HCT116 (cell line): ENCODE results near the gene HNRNPH1. TPM values are rescaled to one million over a fixed set of nuclear protein-coding genes. Genes with fewer than 3 reads are reported as not detected.
"Not testable (repeated sequence)": the region's sequence is repeated elsewhere in the genome, so short reads cannot be mapped to it uniquely, and the experiment has no call there.

ENCODE experiments used
- ATAC-seq: fragments of 200-7000 bp; cut with Tn5 transposase; 2 replicates; pipeline ENCODE4 v1.9.1; 2020; ENCODE audit warnings: mild to moderate bottlenecking, moderate library complexity
- BruUV-seq: library from RNA; stranded (reverse); fragments of 400-500 nt; replicated peaks from 2 replicates; lab custom pipeline; 2021; lab: Mats Ljungman, UMichigan
- CTCF ChIA-PET: fragments of 300-600 bp; sonication (Branson Sonifier 250); formaldehyde crosslinking; loops from one replicate; lab custom pipeline; 2021; ENCODE audit warnings: antibody characterized with exemption; lab: Charles Lee
- POLR2A ChIA-PET: fragments of 300-600, 350-600 bp; sonication (Branson Sonifier 250); formaldehyde crosslinking; loops from one replicate; lab custom pipeline; 2021; ENCODE audit warnings: antibody characterized with exemption; lab: Charles Lee
- RAD21 ChIA-PET, 2 experiments: fragments of 300-600 bp; sonication (Branson Sonifier 250); formaldehyde crosslinking; loops; one replicate each; lab custom pipeline; 2023; ENCODE audit warnings: low total read pairs in 2 of 2; ENCODE audit not compliant: uncharacterized antibody in 2 of 2, unreplicated experiment in 2 of 2, low non-redundant PET in 1 of 2; lab: Charles Lee
- DNase-seq: peaks from one replicate; pipeline ENCODE4 v3.0.0-alpha.2; 2010; ENCODE audit warnings: low read depth, low spot score
- H2AFZ ChIP-seq: fragments of 200-600 bp; shearing (Covaris generic), sonication (generic); 2 replicates; pipeline ENCODE4 v1.6.1; 2017; ENCODE audit warnings: low read depth, mixed run types, mixed read lengths, antibody characterized with exemption, low read length; ENCODE audit not compliant: poor library complexity, severe bottlenecking
- H3K27ac ChIP-seq: 2 replicates; pipeline ENCODE4 v1.5.1; 2012; ENCODE audit warnings: low read depth, low read length
- H3K27me3 ChIP-seq: fragments of 200-600 bp; sonication (generic); 2 replicates; pipeline ENCODE4 v1.6.1; 2016; ENCODE audit warnings: mixed run types, low read length, mixed read lengths; ENCODE audit not compliant: insufficient read depth
- H3K36me3 ChIP-seq, 2 experiments: fragments of 200-500 bp in 1 of 2; fragments of 200-600 bp in 1 of 2; sonication (Bioruptor generic) in 1 of 2; sonication (generic) in 1 of 2; 2 replicates each; pipeline versions ENCODE4 v1.5.1 to v1.6.1; 2014 to 2016; ENCODE audit warnings: low read length in 2 of 2, inconsistent platforms in 1 of 2, mixed read lengths in 1 of 2, mixed run types in 1 of 2; ENCODE audit not compliant: insufficient read depth in 2 of 2, control insufficient read depth in 1 of 2
- H3K4me1 ChIP-seq, 2 experiments: fragments of 200-600 bp in 1 of 2; sonication (generic) in 1 of 2; 2 replicates each; pipeline versions ENCODE4 v1.5.1 to v1.6.1; 2012 to 2017; ENCODE audit warnings: low read length in 2 of 2, inconsistent platforms in 1 of 2, mild to moderate bottlenecking in 1 of 2, mixed read lengths in 1 of 2, mixed run types in 1 of 2, moderate library complexity in 1 of 2; ENCODE audit not compliant: insufficient read depth in 2 of 2, control insufficient read depth in 1 of 2
- H3K4me2 ChIP-seq: fragments of 200-600 bp; sonication (generic); 2 replicates; pipeline ENCODE4 v1.6.1; 2017; ENCODE audit warnings: mixed run types, low read length, mixed read lengths
- H3K4me3 ChIP-seq, 2 experiments: fragments of 200-600 bp in 1 of 2; sonication (generic) in 1 of 2; replicated peaks in 1 of 2; 2 replicates each; pipeline ENCODE4 v1.5.1; 2011 to 2016; ENCODE audit warnings: low read length in 2 of 2, control low read depth in 1 of 2, low read depth in 1 of 2, mild to moderate bottlenecking in 1 of 2, mixed read lengths in 1 of 2, mixed run types in 1 of 2
- H3K79me2 ChIP-seq: fragments of 200-600 bp; sonication (generic); 2 replicates; pipeline ENCODE4 v1.6.1; 2017; ENCODE audit warnings: mild to moderate bottlenecking, mixed run types, low read length, moderate library complexity, mixed read lengths; ENCODE audit not compliant: insufficient read depth
- H3K9ac ChIP-seq: fragments of 200-600 bp; sonication (generic); 2 replicates; pipeline ENCODE4 v1.6.1; 2016; ENCODE audit warnings: low read length, mixed read lengths
- H3K9me2 ChIP-seq: fragments of 200-600 bp; sonication (generic), shearing (Covaris generic); 2 replicates; pipeline ENCODE4 v1.6.1; 2017; ENCODE audit warnings: mixed run types, mild to moderate bottlenecking, moderate library complexity; ENCODE audit not compliant: insufficient read depth
- H3K9me3 ChIP-seq, 2 experiments: fragments of 200-500 bp in 1 of 2; fragments of 200-600 bp in 1 of 2; sonication (Bioruptor generic) in 1 of 2; sonication (generic) in 1 of 2; 2 replicates each; pipeline ENCODE4 v1.6.1; 2014 to 2017; ENCODE audit warnings: low read length in 2 of 2, mixed read lengths in 2 of 2, inconsistent platforms in 1 of 2, low read depth in 1 of 2, mild to moderate bottlenecking in 1 of 2, mixed run types in 1 of 2, moderate library complexity in 1 of 2; ENCODE audit not compliant: control insufficient read depth in 1 of 2, insufficient read depth in 1 of 2
- H4K20me1 ChIP-seq: fragments of 200-600 bp; sonication (generic), shearing (Covaris generic); 2 replicates; pipeline ENCODE4 v1.6.1; 2017; ENCODE audit warnings: mixed run types, mild to moderate bottlenecking, moderate library complexity; ENCODE audit not compliant: insufficient read depth
- ATF3 ChIP-seq: IDR thresholded peaks from 2 replicates; pipeline ENCODE4 v1.6.1; 2012
- ELF1 ChIP-seq: IDR thresholded peaks from 2 replicates; pipeline ENCODE4 v1.6.1; 2012; ENCODE audit warnings: low read depth, borderline replicate concordance
- ZNF274 ChIP-seq: fragments of 200-500 bp; sonication (Bioruptor generic); IDR thresholded peaks from 2 replicates; pipeline ENCODE4 v1.6.1; 2014; ENCODE audit warnings: mild to moderate bottlenecking, low read depth, low read length, inconsistent platforms
- intact Hi-C: fragments of 100-400 bp; cut with micrococcal nuclease; formaldehyde crosslinking; loops from 2 replicates; pipeline ENCODE4 v1.10.0; 2022
- total RNA-seq: library from RNA; stranded (reverse); gene quantifications from one replicate; pipeline ENCODE4 v1.2.1, GENCODE V29; 2021; ENCODE audit not compliant: unreplicated experiment

The HNRNPH1 gene
- total RNA-seq, 1 experiment from 2014 or later, result 788 TPM

DNA sequence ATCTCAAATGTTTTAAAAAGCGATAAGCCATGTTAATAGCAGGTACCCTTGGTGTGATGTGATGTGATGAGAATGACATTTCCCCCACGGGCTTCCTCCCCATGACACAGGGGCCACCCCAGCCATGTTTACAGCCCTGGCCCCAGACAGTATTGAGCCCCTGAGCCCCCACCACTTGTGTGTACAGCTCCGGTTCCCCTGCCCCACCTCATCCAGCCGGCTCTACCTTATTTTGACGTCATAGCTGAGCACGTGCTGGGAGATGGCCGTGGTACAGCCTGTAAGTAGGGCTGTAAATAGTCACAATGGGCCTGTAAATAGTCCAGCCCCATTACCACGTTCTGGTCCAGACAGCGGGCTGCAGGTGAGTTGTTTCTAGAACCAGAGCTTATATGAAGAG, 24.9 kb upstream of the HNRNPH1 start:
- Histone ChIP-seq H3K9ac (no peak overlapping the region), H3K4me1 (no peaks in the 10 kb centered on the region), H3K9me3 (no peaks in the 10 kb centered on the region), H3K79me2 (no peaks in the 10 kb centered on the region), H3K27ac (no peak overlapping the region), H2AFZ (no peak overlapping the region), H4K20me1 (no peaks in the 10 kb centered on the region), H3K4me2 (no peak overlapping the region), H3K4me3 (no peak overlapping the region), H3K27me3 (no peaks in the 10 kb centered on the region), H3K9me2 (no peaks in the 10 kb centered on the region), H3K36me3 (no peaks in the 10 kb centered on the region)
- no peak for ATAC-seq
- ChIA-PET POLR2A (no interaction called here), RAD21 (no interaction called here), CTCF (no interaction called here)
- intact Hi-C loops, result no loop called here
- no peak for DNase-seq
- TF ChIP-seq ELF1, result no peak
- no peak for TF ChIP-seq ZNF274
- no peak for TF ChIP-seq ATF3
- BruUV-seq, result no TSS peak

- H3K9me3 ChIP-seq, H3K79me2 ChIP-seq, POLR2A ChIA-PET, H3K4me2 ChIP-seq, intact Hi-C loops, H3K9me2 ChIP-seq, H3K4me3 ChIP-seq, H4K20me1 ChIP-seq, BruUV-seq, CTCF ChIA-PET, RAD21 ChIA-PET, H3K4me1 ChIP-seq, H2AFZ ChIP-seq, H3K36me3 ChIP-seq, DNase-seq, H3K9ac ChIP-seq, H3K27me3 ChIP-seq, H3K27ac ChIP-seq: not testable (repeated sequence)
- 0 out of 2 replicates have a peak, but pooled peaks have one; percentile 25 for ATAC-seq
These were observed 21.3 kb upstream of the HNRNPH1 start for GRCh38 chr5:179644766-179645165.

DNA sequence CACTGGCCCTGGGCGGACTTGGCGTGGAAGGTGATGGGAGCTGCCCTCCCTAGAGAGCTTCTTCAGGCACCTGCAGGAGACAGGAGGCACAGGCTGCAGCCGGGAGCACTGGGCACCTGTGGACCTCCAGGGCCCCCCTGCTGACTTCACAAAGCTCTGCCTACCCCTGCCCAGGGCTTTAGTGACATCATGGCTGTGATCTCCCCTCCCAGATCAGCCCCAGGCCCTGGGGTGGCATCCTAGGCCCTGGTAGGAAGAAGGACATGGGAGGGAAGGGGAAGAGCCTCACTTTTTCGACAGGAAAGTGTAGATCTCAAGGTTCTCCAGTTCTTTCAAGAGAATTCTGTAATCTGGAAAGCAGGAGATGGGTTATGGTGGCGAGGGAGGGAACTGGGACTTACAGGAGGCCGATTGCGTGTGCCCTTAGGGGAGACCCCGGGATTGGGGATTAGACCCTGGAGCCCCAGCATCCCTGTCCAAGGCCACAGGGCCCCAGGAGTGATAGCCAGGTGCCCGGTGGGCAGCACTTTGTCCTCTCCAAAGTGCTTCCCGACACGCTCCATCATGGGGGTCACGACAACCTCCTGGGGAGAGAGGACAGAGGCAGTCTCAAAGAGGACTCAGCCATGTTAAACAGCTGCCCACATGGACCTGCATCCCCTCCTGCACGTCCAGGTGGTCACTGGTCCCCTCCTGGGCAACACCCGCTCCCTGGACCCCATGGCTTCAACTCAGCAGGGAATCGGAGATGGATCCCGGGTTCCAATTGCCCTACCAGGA, 19.9 kb upstream of the HNRNPH1 start:
- POLR2A ChIA-PET, ATAC-seq, H3K36me3 ChIP-seq, H3K4me2 ChIP-seq, H3K79me2 ChIP-seq, H2AFZ ChIP-seq, DNase-seq, CTCF ChIA-PET, BruUV-seq, H3K27ac ChIP-seq, H3K4me1 ChIP-seq, H3K9me2 ChIP-seq, H3K4me3 ChIP-seq, H4K20me1 ChIP-seq, H3K9me3 ChIP-seq, RAD21 ChIA-PET, H3K27me3 ChIP-seq, intact Hi-C loops, H3K9ac ChIP-seq: not testable (repeated sequence)

DNA sequence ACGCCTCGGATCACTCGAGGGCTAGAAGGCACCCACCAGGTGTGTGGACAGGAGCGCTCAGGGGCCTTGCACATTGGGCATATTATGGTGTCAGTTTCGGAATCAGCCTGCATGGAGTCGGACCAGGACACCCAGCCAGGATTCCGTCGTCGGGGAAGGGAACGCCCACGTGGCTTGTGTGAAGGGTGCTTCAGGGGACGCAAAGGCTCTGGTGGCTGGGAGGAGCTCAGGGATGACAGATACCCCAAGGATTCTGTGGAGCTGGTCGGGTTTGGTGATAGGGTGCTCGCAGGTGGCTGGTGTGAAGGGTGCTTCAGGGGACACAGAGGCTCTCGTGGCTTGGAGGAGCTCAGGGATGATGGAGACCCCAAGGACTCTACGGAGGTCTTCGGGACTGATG, 19.2 kb upstream of the HNRNPH1 start:
- RAD21 ChIA-PET, ATAC-seq, H3K9ac ChIP-seq, H3K27me3 ChIP-seq, H3K27ac ChIP-seq, CTCF ChIA-PET, H3K4me1 ChIP-seq, H3K9me3 ChIP-seq, H3K4me3 ChIP-seq, H2AFZ ChIP-seq, H3K79me2 ChIP-seq, intact Hi-C loops, H4K20me1 ChIP-seq, H3K9me2 ChIP-seq, BruUV-seq, DNase-seq, H3K4me2 ChIP-seq, H3K36me3 ChIP-seq, POLR2A ChIA-PET: not testable (repeated sequence)
